ENCODE results near the gene CREBRF. TPM values are rescaled to one million over a fixed set of nuclear protein-coding genes. Genes with fewer than 3 reads are reported as not detected.
"Not testable (repeated sequence)": the region's sequence is repeated elsewhere in the genome, so short reads cannot be mapped to it uniquely, and the experiment has no call there.

CREBRF gene
- total and polyA plus RNA-seq, 2 experiments from 2014 or later = 5.8 to 11.9 TPM

- DNase-seq (ENCODE audit: low read depth in 1 of 2, low spot score in 1 of 2) = no peak
- no peak overlapping the region for H3K27ac ChIP-seq
- peaks cover 1% of the 10 kb centered on the region for H3K36me3 ChIP-seq
These were observed 16.2 kb upstream of the CREBRF start for GRCh38 chr5:173039964-173040363.

DNA sequence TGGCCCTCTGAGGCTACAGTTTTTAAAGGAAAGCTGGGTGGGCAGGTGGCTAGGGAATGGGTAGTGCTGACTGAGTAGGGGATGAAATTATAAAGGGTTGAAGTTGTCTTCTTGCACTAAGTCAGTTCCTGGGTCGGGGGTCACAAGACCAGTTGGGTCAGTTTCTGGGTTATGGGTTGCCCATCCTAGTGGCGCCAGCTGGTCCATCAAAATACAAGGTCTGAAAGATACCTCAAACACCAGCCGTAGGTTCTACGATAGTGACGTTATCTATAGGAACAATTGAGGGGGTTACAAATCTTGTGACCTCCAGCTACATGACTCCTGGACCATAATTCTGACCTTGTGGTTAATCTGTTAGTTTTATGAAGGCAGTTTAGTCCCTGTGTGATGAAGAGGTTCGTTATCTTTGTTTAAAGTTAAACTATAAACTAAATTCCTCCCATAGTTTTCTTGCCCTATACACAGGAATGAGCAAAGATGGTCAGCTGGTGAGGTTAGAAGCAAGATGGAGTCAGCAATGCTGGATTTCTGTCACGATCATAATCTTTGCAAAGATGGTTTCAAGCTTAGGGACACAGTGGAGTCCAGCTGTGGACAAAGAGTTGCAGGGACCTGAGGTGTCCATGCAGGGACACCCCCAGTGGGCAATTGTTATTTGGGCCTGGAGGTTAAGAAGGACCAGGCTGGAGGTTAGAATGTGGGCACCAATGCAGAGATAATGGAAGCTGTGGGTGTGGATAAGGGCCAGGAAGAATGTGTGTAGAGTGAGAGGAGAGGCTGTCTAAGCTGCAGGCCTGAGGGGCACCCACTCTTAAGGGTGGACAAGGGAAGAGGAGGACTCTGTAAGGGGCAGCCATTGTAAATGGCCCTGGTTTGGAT is 14.0 kb upstream of the CREBRF start:
- H3K27ac ChIP-seq = no peak overlapping the region
- peaks cover 6% of the 10 kb centered on the region for H3K4me1 ChIP-seq (ENCODE audit: low read depth)
- no peak overlapping the region for H3K4me3 ChIP-seq
- H3K9me3 ChIP-seq (ENCODE audit: low read depth) = no peaks in the 10 kb centered on the region
- H3K36me3 ChIP-seq = no peaks in the 10 kb centered on the region
- no peaks in the 10 kb centered on the region for H3K27me3 ChIP-seq
- DNase-seq (ENCODE audit: low read depth in 1 of 2, low spot score in 1 of 2) = no peak
- TF ChIP-seq, protein P1, sequence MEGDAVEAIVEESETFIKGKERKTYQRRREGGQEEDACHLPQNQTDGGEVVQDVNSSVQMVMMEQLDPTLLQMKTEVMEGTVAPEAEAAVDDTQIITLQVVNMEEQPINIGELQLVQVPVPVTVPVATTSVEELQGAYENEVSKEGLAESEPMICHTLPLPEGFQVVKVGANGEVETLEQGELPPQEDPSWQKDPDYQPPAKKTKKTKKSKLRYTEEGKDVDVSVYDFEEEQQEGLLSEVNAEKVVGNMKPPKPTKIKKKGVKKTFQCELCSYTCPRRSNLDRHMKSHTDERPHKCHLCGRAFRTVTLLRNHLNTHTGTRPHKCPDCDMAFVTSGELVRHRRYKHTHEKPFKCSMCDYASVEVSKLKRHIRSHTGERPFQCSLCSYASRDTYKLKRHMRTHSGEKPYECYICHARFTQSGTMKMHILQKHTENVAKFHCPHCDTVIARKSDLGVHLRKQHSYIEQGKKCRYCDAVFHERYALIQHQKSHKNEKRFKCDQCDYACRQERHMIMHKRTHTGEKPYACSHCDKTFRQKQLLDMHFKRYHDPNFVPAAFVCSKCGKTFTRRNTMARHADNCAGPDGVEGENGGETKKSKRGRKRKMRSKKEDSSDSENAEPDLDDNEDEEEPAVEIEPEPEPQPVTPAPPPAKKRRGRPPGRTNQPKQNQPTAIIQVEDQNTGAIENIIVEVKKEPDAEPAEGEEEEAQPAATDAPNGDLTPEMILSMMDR (IDR thresholded peaks at IDR 0.05; ENCODE audit: low read depth, low read length) = no peak

More at GRCh38 chr5:173039964-173040363, 16.2 kb upstream of the CREBRF start:
- H3K4me1 ChIP-seq (ENCODE audit: low read depth) = no peaks in the 10 kb centered on the region
- H3K9me3 ChIP-seq (ENCODE audit: low read depth) = no peaks in the 10 kb centered on the region
- H3K27me3 ChIP-seq = no peaks in the 10 kb centered on the region
- TF ChIP-seq, protein P1 (IDR thresholded peaks at IDR 0.05; ENCODE audit: low read depth, low read length) = no peak
- H3K4me3 ChIP-seq = no peak overlapping the region

GRCh38 chr5:173042763-173043107 is 13.4 kb upstream of the CREBRF start:
- Histone ChIP-seq H3K27ac (no peak overlapping the region), H3K4me1 (ENCODE audit: low read depth) (peaks cover 6% of the 10 kb centered on the region), H3K4me3 (no peak overlapping the region), H3K36me3 (no peaks in the 10 kb centered on the region), H3K27me3 (no peaks in the 10 kb centered on the region), H3K9me3 (ENCODE audit: low read depth) (no peaks in the 10 kb centered on the region)
- TF ChIP-seq, protein P1 (IDR thresholded peaks at IDR 0.05; ENCODE audit: low read depth, low read length) = no peak
- no peak for DNase-seq (ENCODE audit: low read depth in 1 of 2, low spot score in 1 of 2)

DNA sequence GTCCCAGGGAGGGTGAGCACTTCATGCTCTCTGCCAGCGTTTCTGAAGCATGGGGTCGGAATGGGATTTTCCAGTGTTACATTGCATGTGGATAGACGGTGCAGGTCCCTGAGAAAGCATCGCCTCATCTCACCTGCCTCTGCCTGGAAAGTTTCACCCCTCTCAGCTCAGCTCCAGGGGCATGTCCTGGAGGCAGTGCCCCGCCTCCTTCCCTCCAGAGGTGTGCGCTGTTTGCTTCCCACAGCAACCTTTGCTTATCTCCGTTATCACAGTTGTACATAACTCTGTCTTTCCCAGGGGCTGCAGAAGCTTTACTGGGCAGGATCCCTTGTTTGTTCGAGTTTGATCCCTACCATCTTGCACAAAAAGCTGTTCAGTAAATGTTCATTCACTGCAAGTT is 10.7 kb upstream of the CREBRF start:
- Histone ChIP-seq H3K4me3 (no peak overlapping the region), H3K36me3 (no peaks in the 10 kb centered on the region), H3K4me1 (ENCODE audit: low read depth) (peaks cover 6% of the 10 kb centered on the region), H3K27ac (no peak overlapping the region), H3K27me3 (no peaks in the 10 kb centered on the region), H3K9me3 (ENCODE audit: low read depth) (no peaks in the 10 kb centered on the region)
- DNase-seq (ENCODE audit: low read depth in 1 of 2, low spot score in 1 of 2) = peak in 1 of 2 donors; percentile 16
- TF ChIP-seq, protein P1 (IDR thresholded peaks at IDR 0.05; ENCODE audit: low read depth, low read length) = no peak

DNA sequence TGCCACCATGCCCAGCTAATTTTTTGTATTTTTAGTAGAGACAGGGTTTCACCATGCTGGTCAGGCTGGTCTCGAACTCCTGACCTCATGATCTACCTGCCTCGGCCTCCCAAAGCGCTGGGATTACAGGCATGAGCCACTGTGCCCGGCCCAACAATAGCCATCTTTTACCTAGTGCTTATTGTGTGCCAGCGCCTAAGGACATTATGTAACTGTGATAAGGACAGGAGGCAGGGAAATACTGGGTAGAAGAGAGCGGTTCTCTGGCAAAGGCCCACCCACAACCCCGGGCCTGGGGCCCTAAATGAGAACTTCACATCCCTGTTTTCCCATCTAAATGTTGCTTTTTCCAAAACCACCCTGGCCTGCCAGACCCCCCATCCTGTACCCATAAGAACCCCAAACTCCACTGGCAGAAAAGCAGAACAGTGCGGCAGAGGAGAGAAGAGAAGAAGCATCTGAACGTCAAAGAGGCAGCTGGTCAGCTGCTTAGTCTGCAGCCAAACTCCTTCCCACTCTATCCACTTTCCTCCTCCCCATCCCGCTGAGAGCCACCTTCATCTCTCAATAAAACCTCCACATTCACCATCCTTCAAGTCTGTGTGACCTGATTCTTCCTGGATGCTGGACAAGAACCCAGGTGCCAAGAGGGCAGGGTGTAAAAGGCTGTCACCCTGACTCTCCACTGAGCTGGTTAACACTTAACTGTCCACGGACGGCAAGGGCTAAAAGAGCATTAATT is 8.9 kb upstream of the CREBRF start:
- not testable (repeated sequence) for H3K4me1 ChIP-seq (ENCODE audit: low read depth); H3K36me3 ChIP-seq; H3K9me3 ChIP-seq (ENCODE audit: low read depth); H3K27ac ChIP-seq; DNase-seq (ENCODE audit: low read depth in 1 of 2, low spot score in 1 of 2); H3K27me3 ChIP-seq; H3K4me3 ChIP-seq

- DNase-seq (ENCODE audit: low read depth in 1 of 2, low spot score in 1 of 2) = no peak
- Histone ChIP-seq H3K4me1 (ENCODE audit: low read depth) (peaks cover 6% of the 10 kb centered on the region), H3K27me3 (no peaks in the 10 kb centered on the region), H3K27ac (no peak overlapping the region), H3K4me3 (no peak overlapping the region), H3K36me3 (no peaks in the 10 kb centered on the region), H3K9me3 (ENCODE audit: low read depth) (no peaks in the 10 kb centered on the region)
- TF ChIP-seq, protein P1 (IDR thresholded peaks at IDR 0.05; ENCODE audit: low read depth, low read length) = no peak
These were observed 8.4 kb upstream of the CREBRF start for GRCh38 chr5:173047838-173048105.

Measured in cardiac muscle cell (in vitro differentiated cells and primary cell).